ENCODE measurements around the gene FADS2. TPM values are rescaled to one million over a fixed set of nuclear protein-coding genes. Genes with fewer than 3 reads are reported as not detected.

The FADS2 gene
- total and polyA plus RNA-seq, 10 of the 15 experiments (the other 5 are each of a cell fraction or from before 2014, with no cell fraction given) = 3.3 to 313 (median 149) TPM

GRCh38 chr11:61836193-61836592 is 8.1 kb downstream of the FADS2 start:
- Histone ChIP-seq H3K9me3 (replicated peaks; ENCODE audit: control insufficient read depth, insufficient read depth, low read length) (no peaks in the 10 kb centered on the region), H3K36me3 (ENCODE audit: control insufficient read depth in 2 of 2, insufficient read depth in 2 of 2, low read length in 1 of 2) (peaks cover 21 to 31% of the 10 kb centered on the region in 2 experiments), H2AFZ (ENCODE audit: control insufficient read depth, low read depth, low read length) (no peak overlapping the region), H3K27ac (ENCODE audit: control insufficient read depth, insufficient read depth) (no peak overlapping the region), H3K4me1 (ENCODE audit: control insufficient read depth, insufficient read depth, low read length) (peaks cover 33% of the 10 kb centered on the region), H3K4me2 (ENCODE audit: control insufficient read depth, insufficient read depth) (no peak overlapping the region), H3K9ac (ENCODE audit: control insufficient read depth, insufficient read depth, low read length) (no peak overlapping the region), H3K79me2 (ENCODE audit: control insufficient read depth, insufficient read depth, low read length) (peaks cover 59% of the 10 kb centered on the region), H3K27me3 (replicated peaks in 1 of 2; ENCODE audit: control insufficient read depth in 2 of 2, insufficient read depth in 2 of 2, low read length in 1 of 2) (no peaks in the 10 kb centered on the region), H4K20me1 (ENCODE audit: control insufficient read depth, insufficient read depth) (no peaks in the 10 kb centered on the region), H3K4me3 (no peak overlapping the region)
- SMC1A ChIA-PET (ENCODE audit: uncharacterized antibody, unreplicated experiment) = interaction anchor here (0.9 to 2.4 kb wide), 4 partner anchors 26 to 48 kb away, joined by 3 to 15 read pairs (median 3); no protein-coding TSS in a partner anchor
- in situ Hi-C loops (cut with MboI) (no loop called here), intact Hi-C loops (cut with micrococcal nuclease; ENCODE audit: unreplicated experiment) (no loop called here)
- BruUV-seq (replicated peaks) = no TSS peak
- DNase-seq (ENCODE audit: low read depth, low spot score) (no peak), ATAC-seq (no peak), FAIRE-seq (no peak)
- CTCF ChIA-PET = interaction anchor here (2.7 kb wide), 1 partner anchor 39 kb away, joined by 12 read pairs; no protein-coding TSS in a partner anchor
- POLR2A ChIA-PET = interaction anchor here (0.9 to 4.8 kb wide), 3 partner anchors 10 to 38 kb away, joined by 3 to 76 read pairs (median 22); partner anchors contain the start of gene FADS1
- RAD21 ChIA-PET (ENCODE audit: unreplicated experiment) = interaction anchor here (0.7 kb wide), 1 partner anchor 39 kb away, joined by 3 read pairs; no protein-coding TSS in a partner anchor
- WGBS (ENCODE audit: insufficient coverage, insufficient replicate concordance, low lambda C conversion rate, missing lambda C conversion rate) = 89% methylated on average over 8 of the region's 8 CpGs
- TF ChIP-seq, protein P1, sequence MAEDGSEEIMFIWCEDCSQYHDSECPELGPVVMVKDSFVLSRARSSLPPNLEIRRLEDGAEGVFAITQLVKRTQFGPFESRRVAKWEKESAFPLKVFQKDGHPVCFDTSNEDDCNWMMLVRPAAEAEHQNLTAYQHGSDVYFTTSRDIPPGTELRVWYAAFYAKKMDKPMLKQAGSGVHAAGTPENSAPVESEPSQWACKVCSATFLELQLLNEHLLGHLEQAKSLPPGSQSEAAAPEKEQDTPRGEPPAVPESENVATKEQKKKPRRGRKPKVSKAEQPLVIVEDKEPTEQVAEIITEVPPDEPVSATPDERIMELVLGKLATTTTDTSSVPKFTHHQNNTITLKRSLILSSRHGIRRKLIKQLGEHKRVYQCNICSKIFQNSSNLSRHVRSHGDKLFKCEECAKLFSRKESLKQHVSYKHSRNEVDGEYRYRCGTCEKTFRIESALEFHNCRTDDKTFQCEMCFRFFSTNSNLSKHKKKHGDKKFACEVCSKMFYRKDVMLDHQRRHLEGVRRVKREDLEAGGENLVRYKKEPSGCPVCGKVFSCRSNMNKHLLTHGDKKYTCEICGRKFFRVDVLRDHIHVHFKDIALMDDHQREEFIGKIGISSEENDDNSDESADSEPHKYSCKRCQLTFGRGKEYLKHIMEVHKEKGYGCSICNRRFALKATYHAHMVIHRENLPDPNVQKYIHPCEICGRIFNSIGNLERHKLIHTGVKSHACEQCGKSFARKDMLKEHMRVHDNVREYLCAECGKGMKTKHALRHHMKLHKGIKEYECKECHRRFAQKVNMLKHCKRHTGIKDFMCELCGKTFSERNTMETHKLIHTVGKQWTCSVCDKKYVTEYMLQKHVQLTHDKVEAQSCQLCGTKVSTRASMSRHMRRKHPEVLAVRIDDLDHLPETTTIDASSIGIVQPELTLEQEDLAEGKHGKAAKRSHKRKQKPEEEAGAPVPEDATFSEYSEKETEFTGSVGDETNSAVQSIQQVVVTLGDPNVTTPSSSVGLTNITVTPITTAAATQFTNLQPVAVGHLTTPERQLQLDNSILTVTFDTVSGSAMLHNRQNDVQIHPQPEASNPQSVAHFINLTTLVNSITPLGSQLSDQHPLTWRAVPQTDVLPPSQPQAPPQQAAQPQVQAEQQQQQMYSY (CRISPR knock-in tag; IDR thresholded peaks at IDR 0.05) = no peak
- TF ChIP-seq RBBP5 (conservative IDR thresholded peaks at IDR 0.05) = no peak
- TF ChIP-seq TBL1XR1 (IDR thresholded peaks at IDR 0.05; ENCODE audit: low read depth, low read length) = no peak
- TF ChIP-seq JUNB (IDR thresholded peaks at IDR 0.05) = no peak
- no peak for TF ChIP-seq SMAD5 (IDR thresholded peaks at IDR 0.05; ENCODE audit: low read depth)
- no peak for TF ChIP-seq YY1 (IDR thresholded peaks at IDR 0.05; ENCODE audit: low read depth, low read length)
- no peak for TF ChIP-seq BACH1 (IDR thresholded peaks at IDR 0.05; ENCODE audit: borderline replicate concordance)
- TF ChIP-seq, protein P2, sequence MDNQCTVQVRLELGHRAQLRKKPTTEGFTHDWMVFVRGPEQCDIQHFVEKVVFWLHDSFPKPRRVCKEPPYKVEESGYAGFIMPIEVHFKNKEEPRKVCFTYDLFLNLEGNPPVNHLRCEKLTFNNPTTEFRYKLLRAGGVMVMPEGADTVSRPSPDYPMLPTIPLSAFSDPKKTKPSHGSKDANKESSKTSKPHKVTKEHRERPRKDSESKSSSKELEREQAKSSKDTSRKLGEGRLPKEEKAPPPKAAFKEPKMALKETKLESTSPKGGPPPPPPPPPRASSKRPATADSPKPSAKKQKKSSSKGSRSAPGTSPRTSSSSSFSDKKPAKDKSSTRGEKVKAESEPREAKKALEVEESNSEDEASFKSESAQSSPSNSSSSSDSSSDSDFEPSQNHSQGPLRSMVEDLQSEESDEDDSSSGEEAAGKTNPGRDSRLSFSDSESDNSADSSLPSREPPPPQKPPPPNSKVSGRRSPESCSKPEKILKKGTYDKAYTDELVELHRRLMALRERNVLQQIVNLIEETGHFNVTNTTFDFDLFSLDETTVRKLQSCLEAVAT (IDR thresholded peaks at IDR 0.05) = no peak
- TF ChIP-seq, protein P3, sequence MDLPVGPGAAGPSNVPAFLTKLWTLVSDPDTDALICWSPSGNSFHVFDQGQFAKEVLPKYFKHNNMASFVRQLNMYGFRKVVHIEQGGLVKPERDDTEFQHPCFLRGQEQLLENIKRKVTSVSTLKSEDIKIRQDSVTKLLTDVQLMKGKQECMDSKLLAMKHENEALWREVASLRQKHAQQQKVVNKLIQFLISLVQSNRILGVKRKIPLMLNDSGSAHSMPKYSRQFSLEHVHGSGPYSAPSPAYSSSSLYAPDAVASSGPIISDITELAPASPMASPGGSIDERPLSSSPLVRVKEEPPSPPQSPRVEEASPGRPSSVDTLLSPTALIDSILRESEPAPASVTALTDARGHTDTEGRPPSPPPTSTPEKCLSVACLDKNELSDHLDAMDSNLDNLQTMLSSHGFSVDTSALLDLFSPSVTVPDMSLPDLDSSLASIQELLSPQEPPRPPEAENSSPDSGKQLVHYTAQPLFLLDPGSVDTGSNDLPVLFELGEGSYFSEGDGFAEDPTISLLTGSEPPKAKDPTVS (IDR thresholded peaks at IDR 0.05; ENCODE audit: low read depth, low read length) = no peak
- TF ChIP-seq FOXM1 (IDR thresholded peaks at IDR 0.05; ENCODE audit: low read depth, low read length) = no peak
- TF ChIP-seq E2F8 (IDR thresholded peaks at IDR 0.05; ENCODE audit: low read depth, partially characterized antibody) = no peak
- TF ChIP-seq NRF1 (conservative IDR thresholded peaks at IDR 0.05; ENCODE audit: low read depth, low read length) = no peak
- TF ChIP-seq CREB1 (IDR thresholded peaks at IDR 0.05; ENCODE audit: low read depth) = no peak
- TF ChIP-seq RFX5 (IDR thresholded peaks at IDR 0.05; ENCODE audit: low read depth, low read length) = no peak

Data from GM12878 (cell line).